SK-N-SH (cell line): ENCODE data around the gene FMN2. TPM values are rescaled to one million over a fixed set of nuclear protein-coding genes. Genes with fewer than 3 reads are reported as not detected.

Source experiments
- CTCF ChIA-PET: fragments of 300-600, 350-600 bp; formaldehyde crosslinking; extraction: SDS; loops from one replicate; lab custom pipeline; 2021; lab: Yijun Ruan, JAX
- POLR2A ChIA-PET: fragments of 350-600 bp; sonication (Branson Sonifier 250); formaldehyde crosslinking; extraction: SDS; loops from one replicate; lab custom pipeline; 2020; ENCODE audit warnings: antibody characterized with exemption, inconsistent platforms; lab: Yijun Ruan, JAX
- DNase-seq: peaks from one replicate; pipeline ENCODE4 v3.0.0; 2012
- H2AFZ ChIP-seq: fragments of 200-600 bp; sonication (generic); 2 replicates; pipeline ENCODE4 v1.8.1; 2016; ENCODE audit warnings: antibody characterized with exemption, mild to moderate bottlenecking, low read depth
- H3F3A ChIP-seq: fragments of 200-600 bp; sonication (generic); replicated peaks from 2 replicates; pipeline ENCODE3; 2016; ENCODE audit warnings: antibody characterized with exemption, mild to moderate bottlenecking; ENCODE audit not compliant: insufficient read depth
- H3K27ac ChIP-seq, 2 experiments: fragments of 200-500 bp in 1 of 2; fragments of 200-600 bp in 1 of 2; sonication (Bioruptor generic) in 1 of 2; sonication (generic), shearing (Covaris generic) in 1 of 2; 2 replicates each; pipeline versions ENCODE4 v1.5.1 to v1.6.1; 2014 to 2016; ENCODE audit warnings: low read depth in 2 of 2, inconsistent platforms in 1 of 2, low read length in 1 of 2, mild to moderate bottlenecking in 1 of 2, mixed read lengths in 1 of 2
- H3K27me3 ChIP-seq: fragments of 200-600 bp; sonication (generic), shearing (Covaris generic); 2 replicates; pipeline ENCODE4 v1.6.1; 2016; ENCODE audit warnings: mixed run types; ENCODE audit not compliant: insufficient read depth
- H3K36me3 ChIP-seq, 2 experiments: fragments of 200-500 bp in 1 of 2; fragments of 200-600 bp in 1 of 2; sonication (Bioruptor generic) in 1 of 2; sonication (generic) in 1 of 2; replicated peaks in 1 of 2; 2 replicates each; pipeline versions ENCODE3 to v1.5.1; 2014 to 2016; ENCODE audit warnings: low read length in 1 of 2, mild to moderate bottlenecking in 1 of 2; ENCODE audit not compliant: insufficient read depth in 2 of 2, control insufficient read depth in 1 of 2
- H3K4me1 ChIP-seq, 2 experiments: fragments of 200-500 bp in 1 of 2; fragments of 200-600 bp in 1 of 2; sonication (Bioruptor generic) in 1 of 2; sonication (generic), shearing (Covaris generic) in 1 of 2; 2 replicates each; pipeline versions ENCODE4 v1.5.1 to v1.6.1; 2014 to 2016; ENCODE audit warnings: low read depth in 1 of 2, low read length in 1 of 2, mixed run types in 1 of 2; ENCODE audit not compliant: insufficient read depth in 2 of 2, control insufficient read depth in 1 of 2
- H3K4me2 ChIP-seq: fragments of 200-600 bp; sonication (generic), shearing (Covaris generic); 2 replicates; pipeline ENCODE4 v1.6.1; 2017; ENCODE audit warnings: mixed run types
- H3K4me3 ChIP-seq, 2 experiments: fragments of 200-500 bp in 1 of 2; fragments of 200-600 bp in 1 of 2; sonication (Bioruptor generic) in 1 of 2; sonication (generic), shearing (Covaris generic) in 1 of 2; 2 replicates each; pipeline versions ENCODE4 v1.5.1 to v1.8.1; 2014 to 2016; ENCODE audit warnings: low read depth in 2 of 2, inconsistent platforms in 1 of 2, low read length in 1 of 2, mild to moderate bottlenecking in 1 of 2, mixed read lengths in 1 of 2, moderate library complexity in 1 of 2
- H3K79me2 ChIP-seq: fragments of 200-600 bp; sonication (generic); 2 replicates; pipeline ENCODE4 v1.8.1; 2017; ENCODE audit warnings: mild to moderate bottlenecking; ENCODE audit not compliant: insufficient read depth
- H3K9ac ChIP-seq: fragments of 200-600 bp; sonication (generic); 2 replicates; pipeline ENCODE4 v1.6.1; 2017; ENCODE audit warnings: mixed run types
- H3K9me2 ChIP-seq: fragments of 200-600 bp; sonication (generic); 2 replicates; pipeline ENCODE4 v1.6.1; 2017; ENCODE audit warnings: mixed run types
- H3K9me3 ChIP-seq: fragments of 200-600 bp; sonication (generic); 2 replicates; pipeline ENCODE4 v1.6.1; 2017; ENCODE audit warnings: mixed run types, mild to moderate bottlenecking, moderate library complexity
- H4K20me1 ChIP-seq: fragments of 200-600 bp; sonication (generic); 2 replicates; pipeline ENCODE4 v1.6.1; 2017; ENCODE audit warnings: mild to moderate bottlenecking, mixed run types; ENCODE audit not compliant: insufficient read depth
- EP300 ChIP-seq, 2 experiments: IDR thresholded peaks; 2 replicates each; pipeline versions ENCODE4 v1.4.0 to v1.6.1; 2012; ENCODE audit warnings: borderline replicate concordance in 1 of 2, low read depth in 1 of 2, low read length in 1 of 2
- FOSL2 ChIP-seq: IDR thresholded peaks from 2 replicates; pipeline ENCODE4 v1.4.0; 2012; ENCODE audit warnings: low read depth, mild to moderate bottlenecking, moderate library complexity, borderline replicate concordance
- FOXJ3 ChIP-seq: sonication (generic); formaldehyde crosslinking; IDR thresholded peaks from 2 replicates; pipeline ENCODE4 v1.5.1; 2020; ENCODE audit warnings: mild to moderate bottlenecking, missing genetic modification reagents
- GABPA ChIP-seq: IDR thresholded peaks from 2 replicates; pipeline ENCODE4 v1.4.0; 2012; ENCODE audit warnings: low read depth, mild to moderate bottlenecking
- GATA2 ChIP-seq: sonication (generic); formaldehyde crosslinking; IDR thresholded peaks from 2 replicates; pipeline ENCODE4 v1.5.0; 2020; ENCODE audit warnings: mild to moderate bottlenecking, missing genetic modification reagents
- IRF3 ChIP-seq: fragments of 150-350 bp; IDR thresholded peaks from 2 replicates; pipeline ENCODE4 v1.6.1; 2016; ENCODE audit warnings: mild to moderate bottlenecking, low read depth, low read length
- NFIC ChIP-seq: IDR thresholded peaks from 2 replicates; pipeline ENCODE4 v1.4.0; 2012; ENCODE audit warnings: borderline replicate concordance
- NRF1 ChIP-seq: IDR thresholded peaks from 2 replicates; pipeline ENCODE4 v1.6.1; 2012; ENCODE audit warnings: low read depth, mild to moderate bottlenecking, low read length
- RAD21 ChIP-seq: IDR thresholded peaks from 2 replicates; pipeline ENCODE4 v1.6.1; 2012; ENCODE audit warnings: mild to moderate bottlenecking, low read length
- RCOR1 ChIP-seq: fragments of 150-350 bp; IDR thresholded peaks from 2 replicates; pipeline ENCODE4 v1.6.1; 2017; ENCODE audit warnings: antibody characterized with exemption, low read length
- RFX5 ChIP-seq: IDR thresholded peaks from 2 replicates; pipeline ENCODE4 v1.6.1; 2012; ENCODE audit warnings: mild to moderate bottlenecking, improper control_type of control experiment, low read length
- SIN3A ChIP-seq: IDR thresholded peaks from 2 replicates; pipeline ENCODE4 v1.6.1; 2012; ENCODE audit warnings: low read depth, mild to moderate bottlenecking, low read length, moderate library complexity, borderline replicate concordance
- SMC3 ChIP-seq: IDR thresholded peaks from 2 replicates; pipeline ENCODE4 v1.6.1; 2012; ENCODE audit warnings: low read depth, low read length, improper control_type of control experiment
- TAF1 ChIP-seq: IDR thresholded peaks from 2 replicates; pipeline ENCODE4 v1.6.1; 2012; ENCODE audit warnings: low read depth, mild to moderate bottlenecking, low read length, moderate library complexity, borderline replicate concordance
- TCF12 ChIP-seq: IDR thresholded peaks from 2 replicates; pipeline ENCODE4 v1.4.0; 2012
- TEAD4 ChIP-seq: IDR thresholded peaks from 2 replicates; pipeline ENCODE4 v1.4.0; 2012; ENCODE audit warnings: mild to moderate bottlenecking, borderline replicate concordance; ENCODE audit not compliant: insufficient read depth
- USF2 ChIP-seq: fragments of 150-350 bp; IDR thresholded peaks from 2 replicates; pipeline ENCODE4 v1.6.1; 2017; ENCODE audit warnings: antibody characterized with exemption, low read length, low read depth, borderline replicate concordance
- YY1 ChIP-seq: IDR thresholded peaks from 2 replicates; pipeline ENCODE4 v1.4.0; 2012; ENCODE audit warnings: low read depth, mild to moderate bottlenecking
- WGBS: methylation state at CpG from one replicate; pipeline ENCODE4 v1.1.6; 2017; ENCODE audit warnings: low lambda C conversion rate; 5-methylcytosine and 5-hydroxymethylcytosine counted together
- polyA plus RNA-seq, 3 experiments: library from polyadenylated mRNA; depleted of rRNA; stranded (reverse); fragments of >200 nt; gene quantifications; 2 replicates each; pipeline ENCODE4 v1.2.3, GENCODE V29; 2012
- TF ChIP-seq, protein P1 (sequence below): IDR thresholded peaks from 2 replicates; pipeline ENCODE4 v1.6.1; 2012; ENCODE audit warnings: mild to moderate bottlenecking, low read depth, low read length, moderate library complexity

Gene FMN2
- polyA plus RNA-seq, 1 of the 3 experiments (the other 2 are of a cell fraction): 7.2 TPM

GRCh38 chr1:240280560-240281322 is 189.1 kb downstream of the FMN2 start:
- no peak overlapping the region for H3K4me3 ChIP-seq
- no peaks in the 10 kb centered on the region for H4K20me1 ChIP-seq
- H3K9ac ChIP-seq: no peak overlapping the region
- peaks cover 19 to 47% of the 10 kb centered on the region in 2 experiments for H3K36me3 ChIP-seq
- TF ChIP-seq, protein P1, sequence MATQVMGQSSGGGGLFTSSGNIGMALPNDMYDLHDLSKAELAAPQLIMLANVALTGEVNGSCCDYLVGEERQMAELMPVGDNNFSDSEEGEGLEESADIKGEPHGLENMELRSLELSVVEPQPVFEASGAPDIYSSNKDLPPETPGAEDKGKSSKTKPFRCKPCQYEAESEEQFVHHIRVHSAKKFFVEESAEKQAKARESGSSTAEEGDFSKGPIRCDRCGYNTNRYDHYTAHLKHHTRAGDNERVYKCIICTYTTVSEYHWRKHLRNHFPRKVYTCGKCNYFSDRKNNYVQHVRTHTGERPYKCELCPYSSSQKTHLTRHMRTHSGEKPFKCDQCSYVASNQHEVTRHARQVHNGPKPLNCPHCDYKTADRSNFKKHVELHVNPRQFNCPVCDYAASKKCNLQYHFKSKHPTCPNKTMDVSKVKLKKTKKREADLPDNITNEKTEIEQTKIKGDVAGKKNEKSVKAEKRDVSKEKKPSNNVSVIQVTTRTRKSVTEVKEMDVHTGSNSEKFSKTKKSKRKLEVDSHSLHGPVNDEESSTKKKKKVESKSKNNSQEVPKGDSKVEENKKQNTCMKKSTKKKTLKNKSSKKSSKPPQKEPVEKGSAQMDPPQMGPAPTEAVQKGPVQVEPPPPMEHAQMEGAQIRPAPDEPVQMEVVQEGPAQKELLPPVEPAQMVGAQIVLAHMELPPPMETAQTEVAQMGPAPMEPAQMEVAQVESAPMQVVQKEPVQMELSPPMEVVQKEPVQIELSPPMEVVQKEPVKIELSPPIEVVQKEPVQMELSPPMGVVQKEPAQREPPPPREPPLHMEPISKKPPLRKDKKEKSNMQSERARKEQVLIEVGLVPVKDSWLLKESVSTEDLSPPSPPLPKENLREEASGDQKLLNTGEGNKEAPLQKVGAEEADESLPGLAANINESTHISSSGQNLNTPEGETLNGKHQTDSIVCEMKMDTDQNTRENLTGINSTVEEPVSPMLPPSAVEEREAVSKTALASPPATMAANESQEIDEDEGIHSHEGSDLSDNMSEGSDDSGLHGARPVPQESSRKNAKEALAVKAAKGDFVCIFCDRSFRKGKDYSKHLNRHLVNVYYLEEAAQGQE: no peak
- TF ChIP-seq FOXJ3 (CRISPR knock-in tag) (no peak), SIN3A (no peak), SMC3 (no peak), TCF12 (no peak), RAD21 (no peak), GATA2 (CRISPR knock-in tag) (no peak), TEAD4 (no peak), NRF1 (no peak), TAF1 (no peak), NFIC (no peak), EP300 (IDR thresholded peaks at IDR 0.05; ENCODE audit: borderline replicate concordance in 1 of 2, low read depth in 1 of 2, low read length in 1 of 2) (no peak), YY1 (no peak), USF2 (no peak), GABPA (no peak), IRF3 (no peak), RCOR1 (no peak), RFX5 (no peak), FOSL2 (no peak)
- H3K4me1 ChIP-seq: no peaks in the 10 kb centered on the region; a peak in 1 of 4 replicates
- H3K9me2 ChIP-seq: no peaks in the 10 kb centered on the region
- 95% methylated on average over 11 of the region's 11 CpGs for WGBS
- H2AFZ ChIP-seq: no peak overlapping the region
- H3F3A ChIP-seq: no peaks in the 10 kb centered on the region
- peaks cover 97% of the 10 kb centered on the region for H3K79me2 ChIP-seq
- ChIA-PET POLR2A (no interaction called here), CTCF (interaction anchor here (0.6 kb wide), 1 partner anchor 253 kb away, joined by 3 read pairs; no protein-coding TSS in a partner anchor)
- H3K4me2 ChIP-seq: no peak overlapping the region
- DNase-seq: no peak
- no peak overlapping the region for H3K27ac ChIP-seq
- no peaks in the 10 kb centered on the region for H3K27me3 ChIP-seq
- no peaks in the 10 kb centered on the region for H3K9me3 ChIP-seq
